GM19468 (cell line): ENCODE measurements around the gene SMAD2.

Experiments used
- ATAC-seq: cut with Tn5 transposase; IDR thresholded peaks from one replicate; pipeline ENCODE4 v1.9.1; 2021; ENCODE audit warnings: mild to moderate bottlenecking, moderate library complexity, moderate number of reproducible peaks; ENCODE audit not compliant: unreplicated experiment; ENCODE audit errors: extremely low read depth

Gene SMAD2

DNA sequence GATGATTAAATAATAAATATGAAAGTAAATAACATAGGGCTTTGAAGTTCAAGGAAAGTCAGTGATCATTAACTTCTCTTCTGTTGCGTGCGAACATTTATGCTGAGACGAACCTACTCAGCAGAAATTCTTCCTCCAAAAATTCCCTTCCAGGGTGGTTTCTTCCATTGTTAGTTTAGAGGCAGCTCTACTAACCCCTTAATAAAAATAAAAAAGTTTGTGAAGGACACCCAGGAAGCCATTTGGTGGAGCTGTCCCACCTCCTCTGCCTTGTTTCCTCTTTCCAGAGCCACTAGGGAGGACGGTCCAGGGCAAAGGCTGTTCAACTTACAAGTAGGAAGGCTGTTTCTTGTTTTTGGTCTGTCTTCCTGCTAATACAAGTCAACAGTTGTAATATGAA is 2.1 kb upstream of the SMAD2 start:
- ATAC-seq = no peak

DNA sequence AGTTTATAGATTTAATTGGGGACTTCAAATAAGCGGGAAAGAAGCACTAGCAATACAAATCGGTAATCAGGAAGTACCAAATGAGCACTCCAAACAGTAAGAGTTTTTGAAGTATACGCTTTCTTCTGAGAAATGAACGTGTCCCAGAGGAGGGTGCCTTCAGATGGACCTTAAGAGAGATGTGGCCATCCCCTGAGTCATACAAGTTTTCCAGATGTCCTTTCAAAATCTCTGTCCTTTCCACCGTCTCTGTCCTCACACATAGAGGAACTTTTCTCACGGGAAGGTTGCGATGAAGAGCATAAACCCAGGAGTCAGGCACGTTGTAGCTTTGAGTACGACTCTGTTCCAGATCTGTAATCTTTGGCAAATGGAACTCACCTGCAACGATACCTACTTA is 1.7 kb upstream of the SMAD2 start:
- no peak for ATAC-seq

DNA sequence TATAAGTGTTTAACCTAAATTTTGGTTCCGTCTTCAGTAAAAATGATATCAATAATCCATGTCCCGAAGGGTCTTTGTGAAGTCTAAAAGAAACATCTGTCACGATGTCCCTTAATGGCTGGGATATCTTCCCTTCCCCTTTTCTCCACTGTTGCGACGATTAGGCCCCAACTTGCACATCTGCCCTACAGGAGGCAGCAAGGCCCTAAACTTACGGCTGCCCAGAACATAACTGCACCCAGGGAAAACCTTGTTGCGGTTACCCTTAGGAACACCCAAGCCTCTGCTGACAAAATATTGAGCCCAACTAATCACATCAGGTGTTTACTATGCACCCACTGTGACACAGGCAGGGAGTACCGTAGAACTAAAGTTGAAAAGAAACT is 1.3 kb upstream of the SMAD2 start:
- ATAC-seq = no peak

DNA sequence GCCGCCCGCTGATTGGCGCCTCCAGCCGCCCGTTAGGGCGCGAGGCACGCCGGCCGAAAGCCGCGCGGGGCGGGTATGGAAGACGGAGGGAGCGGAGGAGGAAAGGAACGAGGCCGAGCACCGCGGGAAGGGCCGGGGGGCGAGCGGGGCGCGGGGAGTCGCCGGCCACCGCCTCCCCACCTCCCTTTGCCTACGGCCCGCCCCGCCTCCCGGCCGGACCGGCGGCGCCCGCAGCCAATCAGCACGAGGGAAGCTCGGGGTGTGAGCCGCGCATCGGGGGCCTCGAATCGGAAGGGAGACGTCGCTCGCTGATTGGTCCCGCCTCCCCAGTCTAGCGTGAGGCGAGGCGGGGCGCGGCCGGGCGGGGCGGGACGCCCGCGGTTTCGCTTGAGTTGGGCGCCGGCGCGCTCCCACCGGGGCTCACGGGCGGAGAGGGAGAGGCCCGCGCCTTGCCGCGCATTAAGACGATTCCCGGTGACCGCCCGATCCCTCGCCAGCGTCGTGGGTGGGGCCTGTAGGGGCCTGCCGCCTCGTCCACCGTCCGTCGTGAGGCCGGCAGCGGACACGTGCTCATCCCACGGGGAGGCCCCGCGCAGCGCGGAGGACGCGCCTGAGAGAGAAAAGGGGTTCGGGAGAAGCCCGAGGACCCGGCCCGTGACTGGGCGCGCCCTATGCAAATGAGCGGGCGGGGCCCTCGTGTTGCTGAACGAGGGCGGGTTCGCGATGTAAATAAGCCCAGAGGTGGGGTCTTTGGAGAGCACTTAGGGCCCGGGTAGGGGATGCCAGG is 665 bp upstream of the SMAD2 start:
- peak; percentile 59 for ATAC-seq

DNA sequence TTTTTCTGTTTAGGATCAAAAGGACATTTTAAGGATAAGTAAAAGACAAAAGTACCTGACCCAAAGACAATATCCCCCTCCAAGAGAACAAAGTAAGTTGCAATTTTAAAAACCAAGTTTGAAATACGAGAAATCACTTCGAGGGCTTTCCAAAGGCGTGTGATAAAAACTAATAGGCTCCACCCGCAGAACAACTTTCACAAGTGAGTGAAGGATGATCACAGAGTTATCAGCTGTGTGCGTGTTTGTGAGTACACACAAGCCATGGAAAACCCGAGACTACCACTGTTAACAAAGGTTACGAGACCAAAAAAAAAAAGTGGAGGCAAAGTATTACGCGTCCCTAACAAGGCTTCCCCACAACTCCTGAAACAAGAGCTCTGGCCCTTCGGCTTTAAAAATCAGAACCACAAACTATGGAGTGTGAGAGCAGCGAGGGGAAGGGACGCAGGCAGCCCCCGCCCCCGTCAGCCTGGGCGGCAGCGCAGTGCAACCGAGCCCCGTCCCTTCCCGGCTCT is 719 bp downstream of the SMAD2 start:
- ATAC-seq = no peak

DNA sequence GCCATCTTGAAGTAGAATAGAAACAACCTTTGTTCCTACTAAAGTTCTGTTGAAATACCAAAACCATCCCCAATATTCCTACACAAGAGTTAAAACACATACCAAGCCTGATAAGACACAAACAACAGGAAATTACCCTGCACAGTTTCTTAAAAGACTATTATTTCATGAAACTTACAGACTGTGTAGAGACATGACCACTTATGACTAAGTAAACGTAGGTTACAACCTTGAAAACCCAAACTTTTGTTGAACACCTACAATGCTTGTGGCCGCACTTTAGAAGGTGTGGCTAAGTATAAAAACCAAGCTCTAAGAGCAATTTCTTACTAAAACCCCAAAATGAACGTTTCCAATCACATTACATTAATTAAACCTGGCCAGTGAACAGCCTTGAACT is 2.0 kb downstream of the SMAD2 start:
- no peak for ATAC-seq

DNA sequence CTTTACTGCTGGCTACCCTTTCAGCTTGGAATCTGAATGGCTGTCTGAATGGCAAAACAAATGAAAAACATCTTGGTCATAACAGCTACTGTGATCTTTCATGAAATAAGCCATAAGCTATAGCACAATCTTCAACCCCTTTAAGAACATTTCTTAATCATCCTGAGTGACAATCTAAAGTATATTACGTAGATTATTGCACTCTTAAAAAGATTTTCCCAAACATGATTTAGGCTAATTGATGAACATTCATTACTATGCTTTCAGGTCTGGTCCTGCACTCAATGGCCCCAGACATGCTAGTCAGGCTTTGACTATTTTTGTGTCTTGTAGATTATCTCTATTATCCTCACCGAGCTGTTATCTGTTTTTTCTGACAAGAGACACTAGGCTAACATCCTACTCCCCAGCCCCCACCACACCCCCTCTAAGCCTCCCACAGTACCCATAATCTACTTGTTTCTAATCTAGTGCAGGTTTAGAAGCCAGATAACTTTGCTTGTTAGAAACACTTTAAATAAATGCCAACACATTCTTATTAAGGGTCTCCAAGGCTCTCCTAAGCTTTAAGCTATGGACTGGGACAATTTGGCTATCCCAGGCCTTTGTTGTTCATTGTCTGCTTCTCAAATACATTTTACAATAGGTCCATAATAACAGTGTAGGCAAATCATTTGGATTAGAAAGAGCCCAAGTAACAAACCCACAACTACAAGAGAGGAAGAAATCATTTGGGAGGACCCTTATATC is 4.2 kb downstream of the SMAD2 start:
- ATAC-seq = no peak

DNA sequence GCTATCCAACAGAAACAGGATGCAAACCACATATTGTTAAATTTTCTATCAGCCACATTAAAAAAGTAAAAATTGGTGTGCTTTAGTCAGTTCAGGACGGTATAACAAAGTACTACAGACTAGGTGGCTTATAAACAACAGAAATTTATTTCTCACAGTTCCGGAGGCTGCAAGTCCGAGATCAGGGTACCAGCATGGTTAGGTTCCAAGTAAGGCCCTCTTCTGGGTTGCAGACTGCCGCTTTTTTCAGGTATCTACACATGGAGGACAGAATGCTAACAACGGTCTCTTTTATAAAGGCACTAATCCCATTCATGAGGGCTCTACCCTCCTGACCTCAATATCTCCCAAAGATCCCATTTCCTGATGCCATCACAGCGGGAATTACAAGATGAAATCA is 10.5 kb downstream of the SMAD2 start:
- ATAC-seq = no peak

DNA sequence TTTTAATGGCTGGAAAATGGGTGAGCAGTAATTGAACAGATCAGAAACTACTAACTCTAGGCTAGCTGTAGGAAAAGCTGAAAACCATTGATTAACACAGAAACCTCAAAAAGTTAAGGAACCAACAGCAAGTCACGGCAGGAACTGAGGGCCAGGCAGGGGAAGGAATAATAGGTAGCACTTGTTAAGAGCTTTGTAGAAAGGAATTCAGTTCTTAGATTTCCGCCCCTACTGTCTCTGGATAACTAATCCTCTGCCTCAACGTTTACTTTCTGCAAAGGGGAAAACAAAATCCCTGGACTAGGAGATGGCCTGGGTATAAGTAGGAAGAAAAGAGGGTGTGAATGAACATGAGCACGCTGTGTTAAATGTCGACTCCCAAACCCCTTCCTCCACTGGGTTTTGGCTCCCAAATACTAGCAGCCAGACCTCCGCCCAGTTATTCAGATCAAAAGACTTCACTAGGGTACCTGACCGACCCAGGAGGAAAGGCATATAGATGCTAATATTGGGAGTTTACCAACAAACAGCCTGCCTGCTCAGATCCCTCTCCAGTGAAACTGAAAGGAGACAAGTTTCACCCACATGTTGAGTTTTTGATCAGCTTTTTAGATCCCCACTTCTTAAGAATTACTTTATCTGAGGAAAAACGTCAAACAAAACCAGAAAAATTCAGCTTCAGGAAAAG is 12.4 kb downstream of the SMAD2 start:
- ATAC-seq = no peak

DNA sequence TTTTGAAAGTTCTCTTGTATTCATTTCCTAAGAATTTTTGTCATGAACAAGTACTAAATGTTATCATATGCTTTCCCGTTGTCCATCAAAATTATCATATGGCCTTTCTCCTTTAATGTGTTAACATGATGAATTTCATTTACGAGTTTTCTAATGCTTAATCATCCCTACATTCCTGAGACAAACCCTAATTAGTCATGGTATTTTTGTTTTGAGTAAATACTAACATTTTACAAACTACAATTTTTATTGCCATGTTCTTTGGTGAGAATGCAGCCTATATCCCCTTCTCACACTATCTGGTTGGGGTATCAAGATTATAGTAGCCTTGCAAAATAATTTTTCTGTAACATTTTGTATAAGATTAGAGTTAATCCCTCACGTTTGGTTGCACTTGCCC is 14.5 kb downstream of the SMAD2 start:
- no peak for ATAC-seq

DNA sequence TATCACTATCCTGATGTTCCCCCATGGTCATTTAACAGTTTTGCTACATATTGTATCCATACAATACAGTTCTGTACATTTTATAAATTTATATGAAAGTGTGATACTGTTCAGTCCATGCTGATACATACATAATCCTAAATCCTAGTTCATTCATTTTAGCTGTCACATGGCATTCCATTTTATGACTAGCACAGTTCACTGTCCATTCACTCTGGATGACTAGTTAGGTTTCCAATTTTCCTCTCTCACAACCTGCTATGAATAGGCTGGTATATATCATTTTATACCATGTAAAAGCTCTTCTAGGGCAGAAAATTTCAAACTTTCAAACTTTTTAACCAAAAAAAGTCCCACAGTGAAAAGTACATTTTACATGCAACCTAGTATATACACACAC is 15.2 kb downstream of the SMAD2 start:
- no peak for ATAC-seq

DNA sequence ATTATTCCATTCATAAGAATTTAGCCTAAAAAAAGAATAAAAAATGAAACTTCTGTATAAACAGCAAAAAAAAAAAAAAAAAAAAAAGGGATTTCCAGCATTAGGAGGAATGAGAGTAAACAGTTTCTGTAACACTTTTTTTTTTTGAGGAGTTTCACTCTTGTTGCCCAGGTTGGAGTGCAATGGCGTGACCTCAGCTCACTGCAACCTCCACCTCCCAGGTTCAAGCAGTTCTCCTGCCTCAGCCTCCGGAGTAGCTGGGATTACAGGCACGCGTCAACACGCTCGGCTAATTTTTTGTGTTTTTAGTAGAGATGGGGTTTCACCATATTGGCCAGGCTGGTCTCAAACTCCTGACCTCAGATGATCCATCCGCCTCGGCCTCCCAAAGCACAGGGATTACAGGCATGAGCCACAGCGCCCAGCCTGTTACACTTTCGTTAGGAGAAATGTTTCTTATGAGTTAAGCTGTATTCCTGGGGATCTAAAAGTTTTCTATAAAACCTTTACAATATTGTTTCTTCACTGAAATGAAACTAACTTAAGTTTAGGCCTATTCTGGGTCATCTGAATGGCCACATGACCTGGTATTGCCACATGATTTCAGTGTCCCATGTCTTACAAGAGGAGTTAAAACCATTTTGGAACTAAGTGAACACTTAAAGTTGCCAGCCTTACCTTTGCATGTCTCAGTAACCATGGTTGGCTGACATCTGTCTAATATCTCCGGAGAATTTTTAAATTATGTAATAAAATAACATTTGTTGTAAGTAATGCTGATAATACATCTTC is 17.5 kb downstream of the SMAD2 start:
- no peak for ATAC-seq

DNA sequence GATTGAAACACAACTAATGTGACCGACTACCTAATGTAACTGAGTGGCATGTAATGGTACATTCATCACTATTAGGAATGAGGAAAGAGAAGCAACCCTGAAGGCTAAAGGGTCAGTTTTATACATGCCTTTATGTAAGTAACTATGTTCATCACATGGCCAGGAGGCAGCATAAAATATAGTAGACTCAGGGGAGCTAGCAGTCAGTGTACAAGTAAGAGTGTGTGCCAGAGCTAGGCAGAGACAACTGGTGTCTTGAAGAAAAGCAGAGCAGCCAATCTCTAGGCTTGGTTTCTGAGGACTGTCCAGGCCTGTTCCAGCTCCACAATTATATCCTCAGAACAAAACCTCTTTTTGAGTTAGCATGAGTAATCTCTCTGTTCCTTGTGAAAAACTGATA is 18.1 kb downstream of the SMAD2 start:
- no peak for ATAC-seq

DNA sequence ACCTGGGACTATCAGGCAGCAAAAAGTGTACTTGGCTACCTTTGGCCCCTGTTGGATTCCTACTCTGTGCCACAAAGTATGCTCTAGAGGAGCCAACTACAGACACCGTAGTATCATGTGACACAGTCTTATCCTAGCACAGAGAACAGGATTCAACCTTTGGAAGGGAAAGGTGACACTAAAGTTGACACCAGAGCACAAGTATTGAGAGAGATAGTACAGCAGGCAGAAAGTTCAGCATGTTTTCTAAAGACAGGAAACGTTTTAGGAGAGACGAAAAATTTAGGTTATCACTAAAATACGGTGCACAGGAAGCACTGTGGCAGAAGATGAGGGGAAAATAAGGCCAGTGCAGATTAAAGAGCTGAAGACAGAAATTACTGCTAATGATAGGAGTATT is 18.6 kb downstream of the SMAD2 start:
- ATAC-seq = no peak

DNA sequence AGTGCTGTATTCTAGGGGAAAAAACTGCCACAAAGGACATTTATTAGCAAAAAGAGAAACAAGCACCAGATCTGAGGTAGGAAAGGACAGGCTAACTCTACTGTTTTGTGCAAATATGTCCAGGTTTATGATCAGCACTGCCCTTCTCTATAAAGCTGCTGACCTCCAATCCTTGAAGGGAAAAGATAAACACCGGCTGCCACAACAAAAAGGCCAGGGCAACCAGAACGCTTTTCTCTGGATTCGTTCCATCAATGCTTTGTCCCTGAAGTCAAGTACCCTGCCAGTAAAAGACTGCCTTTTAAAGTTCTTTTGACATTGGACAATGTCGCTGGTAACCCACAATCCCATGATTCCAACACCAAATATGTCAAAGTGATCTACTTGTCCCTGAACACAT is 21.0 kb downstream of the SMAD2 start:
- no peak for ATAC-seq

DNA sequence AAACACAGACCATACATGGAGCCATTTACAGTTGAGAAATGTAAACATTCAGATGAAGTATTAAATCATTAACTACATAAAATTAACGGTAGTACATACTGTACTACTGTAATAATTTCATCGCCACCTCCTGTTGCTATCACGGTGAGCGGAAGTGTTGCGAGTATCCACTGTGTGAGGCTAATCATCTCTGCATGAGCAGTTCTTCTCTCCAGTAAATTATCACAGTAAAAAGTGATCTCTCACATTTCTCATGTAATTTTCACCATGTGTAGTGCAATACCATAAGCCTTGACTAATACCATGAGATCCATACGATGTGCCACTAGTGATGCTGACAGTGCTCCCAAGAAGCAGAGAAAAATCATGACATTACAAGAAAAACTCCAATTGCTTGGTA is 21.9 kb downstream of the SMAD2 start:
- ATAC-seq = no peak

DNA sequence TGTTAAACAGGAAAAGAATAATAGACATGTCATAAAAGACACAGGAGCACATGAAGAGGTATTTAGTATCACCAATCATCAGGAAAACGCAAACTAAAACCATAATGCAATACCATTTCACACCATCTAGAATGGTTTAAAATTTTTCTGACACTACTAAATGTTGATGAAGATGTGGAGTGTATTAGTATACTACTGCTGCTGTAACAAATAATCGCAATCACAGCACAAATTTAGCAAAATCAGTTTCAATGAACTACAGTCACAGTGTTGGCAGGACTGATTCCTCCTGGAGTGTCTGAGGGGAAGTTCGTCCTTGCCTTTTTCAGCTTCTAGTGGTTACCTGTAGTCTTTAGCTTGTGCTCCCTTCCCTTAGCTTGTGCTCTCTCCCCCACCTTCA is 24.1 kb downstream of the SMAD2 start:
- ATAC-seq = no peak

DNA sequence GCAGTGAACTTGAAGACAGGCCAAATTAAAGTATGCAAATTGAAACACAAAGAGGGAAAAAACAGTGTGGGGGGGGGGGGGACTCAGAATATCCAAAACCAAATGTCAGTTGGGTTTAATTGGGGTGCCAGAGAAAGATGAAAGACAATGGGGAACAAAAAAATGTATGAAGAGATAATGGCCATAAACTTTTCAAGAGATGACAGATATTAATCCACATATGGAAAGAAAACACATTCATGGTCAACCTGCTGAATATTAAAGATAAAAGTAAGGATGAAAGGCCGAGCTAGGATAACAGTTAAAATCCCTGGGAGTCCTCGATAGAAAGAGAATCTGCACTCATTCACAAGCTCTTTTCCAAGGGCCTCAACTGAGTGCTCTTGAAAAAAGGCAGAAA is 26.6 kb downstream of the SMAD2 start:
- ATAC-seq = no peak

DNA sequence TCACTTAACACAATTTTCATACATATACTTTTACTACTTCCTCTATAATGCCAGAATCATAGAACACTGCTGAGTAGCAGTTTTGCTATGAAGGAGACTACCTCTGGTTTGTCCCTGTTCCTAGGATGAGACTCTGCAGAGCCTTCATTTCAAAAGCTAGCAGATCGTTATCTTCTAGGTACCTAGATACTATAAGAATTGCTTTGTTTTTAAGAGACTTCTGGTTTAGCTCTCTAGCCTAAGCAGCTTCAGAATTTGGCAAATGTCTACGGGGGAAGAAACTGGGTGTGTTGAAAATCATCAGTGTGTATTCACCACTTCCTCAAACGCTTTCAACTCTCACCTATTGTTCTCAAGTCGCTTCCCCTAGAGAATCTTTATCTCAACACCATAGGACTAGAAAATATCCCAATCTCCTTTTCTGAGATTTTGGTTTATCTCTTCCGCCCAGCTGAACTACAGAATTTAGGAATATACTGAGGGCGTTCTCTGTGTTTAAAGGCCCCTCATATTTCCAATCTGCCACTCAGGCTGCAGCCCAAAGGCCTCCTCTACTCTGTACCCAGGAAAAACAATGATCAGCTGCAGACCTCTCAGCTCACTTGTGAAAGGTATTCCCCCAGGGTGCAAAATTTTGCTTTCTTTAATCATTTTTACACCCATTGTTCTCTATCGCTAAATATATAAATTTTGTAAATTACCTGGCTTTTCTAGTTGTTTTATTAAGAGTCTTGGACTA is 28.7 kb downstream of the SMAD2 start:
- peak; percentile 89 for ATAC-seq
